MM.1S (cell line): Measurements from ENCODE around the gene KCNQ2.

Source experiments
- DNase-seq: peaks from one replicate; pipeline ENCODE4 v3.0.0-alpha.2; 2015
- H2AFZ ChIP-seq: fragments of 300-600 bp; sonication (generic); 2 replicates; pipeline ENCODE4 v1.6.0; 2016; ENCODE audit warnings: antibody characterized with exemption, low read length
- H3F3A ChIP-seq: fragments of 300-600 bp; sonication (generic); 2 replicates; pipeline ENCODE4 v1.6.1; 2016; ENCODE audit warnings: mild to moderate bottlenecking, antibody characterized with exemption, low read length, moderate library complexity, mixed read lengths; ENCODE audit not compliant: insufficient read depth
- H3K27ac ChIP-seq: fragments of 300-600 bp; sonication (generic); 2 replicates; pipeline ENCODE4 v1.5.1; 2016; ENCODE audit warnings: mild to moderate bottlenecking, low read length
- H3K27me3 ChIP-seq: fragments of 300-600 bp; sonication (generic); replicated peaks from 2 replicates; pipeline ENCODE4 v1.6.0; 2016; ENCODE audit warnings: low read length; ENCODE audit not compliant: insufficient read depth
- H3K36me3 ChIP-seq: fragments of 300-600 bp; sonication (generic); replicated peaks from 2 replicates; pipeline ENCODE4 v1.6.1; 2016; ENCODE audit warnings: mild to moderate bottlenecking, low read length, mixed read lengths; ENCODE audit not compliant: insufficient read depth
- H3K4me1 ChIP-seq: fragments of 300-600 bp; sonication (generic); 2 replicates; pipeline ENCODE4 v1.6.1; 2016; ENCODE audit warnings: low read length, mixed read lengths
- H3K4me2 ChIP-seq: fragments of 300-600 bp; sonication (generic); 2 replicates; pipeline ENCODE4 v1.6.0; 2016; ENCODE audit warnings: low read depth, low read length
- H3K4me3 ChIP-seq: fragments of 300-600 bp; sonication (generic); 2 replicates; pipeline ENCODE4 v1.5.1; 2016; ENCODE audit warnings: low read length, mixed read lengths
- H3K79me2 ChIP-seq: fragments of 300-600 bp; sonication (generic); 2 replicates; pipeline ENCODE4 v1.6.1; 2016; ENCODE audit warnings: mixed run types, low read length, mixed read lengths
- H3K9ac ChIP-seq: fragments of 300-600 bp; sonication (generic); 2 replicates; pipeline ENCODE4 v1.6.1; 2016; ENCODE audit warnings: low read length, mixed read lengths
- H3K9me2 ChIP-seq: fragments of 300-600 bp; sonication (generic); replicated peaks from 2 replicates; pipeline ENCODE4 v1.6.1; 2016; ENCODE audit warnings: mild to moderate bottlenecking, low read length, mixed read lengths; ENCODE audit not compliant: insufficient read depth
- H3K9me3 ChIP-seq: fragments of 300-600 bp; sonication (generic); replicated peaks from 2 replicates; pipeline ENCODE4 v1.6.1; 2016; ENCODE audit warnings: mild to moderate bottlenecking, low read length, mixed read lengths; ENCODE audit not compliant: insufficient read depth
- H4K20me1 ChIP-seq: fragments of 300-600 bp; sonication (generic); 2 replicates; pipeline ENCODE4 v1.6.1; 2016; ENCODE audit warnings: mild to moderate bottlenecking, low read length, moderate library complexity, mixed read lengths; ENCODE audit not compliant: insufficient read depth
- CTCF ChIP-seq: fragments of 300-600 bp; sonication (generic); IDR thresholded peaks from 2 replicates; pipeline ENCODE4 v1.5.1; 2016; ENCODE audit warnings: antibody characterized with exemption, low read length, mixed read lengths
- EZH2 ChIP-seq: fragments of 300-600 bp; sonication (generic); optimal IDR thresholded peaks from 2 replicates; pipeline ENCODE3; 2017; ENCODE audit warnings: low read depth, mild to moderate bottlenecking, antibody characterized with exemption, low read length, mixed read lengths
- EZH2phosphoT487 ChIP-seq: fragments of 300-600 bp; sonication (generic); IDR thresholded peaks from 2 replicates; pipeline ENCODE4 v1.6.1; 2018; ENCODE audit warnings: antibody characterized with exemption, low read length

Gene KCNQ2

GRCh38 chr20:63446216-63447024, 26.0 kb downstream of the KCNQ2 start:
- H3K9ac ChIP-seq: no peak overlapping the region
- peaks cover 68% of the 10 kb centered on the region for H3K27me3 ChIP-seq
- H3K4me3 ChIP-seq: no peak overlapping the region
- TF ChIP-seq EZH2 (no peak), EZH2phosphoT487 (no peak), CTCF (no peak)
- H3K4me2 ChIP-seq: no peak overlapping the region
- H3F3A ChIP-seq: no peaks in the 10 kb centered on the region
- H3K4me1 ChIP-seq: no peaks in the 10 kb centered on the region
- H2AFZ ChIP-seq: no peak overlapping the region
- no peaks in the 10 kb centered on the region for H3K9me3 ChIP-seq
- H3K9me2 ChIP-seq: no peaks in the 10 kb centered on the region
- no peak for DNase-seq
- H3K79me2 ChIP-seq: no peaks in the 10 kb centered on the region
- no peaks in the 10 kb centered on the region for H3K36me3 ChIP-seq
- no peaks in the 10 kb centered on the region for H4K20me1 ChIP-seq
- H3K27ac ChIP-seq: no peak overlapping the region

GRCh38 chr20:63445075-63445734, 27.2 kb downstream of the KCNQ2 start:
- no peaks in the 10 kb centered on the region for H3F3A ChIP-seq
- no peak for DNase-seq
- no peaks in the 10 kb centered on the region for H3K4me1 ChIP-seq
- H3K9ac ChIP-seq: no peak overlapping the region
- H2AFZ ChIP-seq: no peak overlapping the region
- H3K4me3 ChIP-seq: no peak overlapping the region
- H3K9me2 ChIP-seq: no peaks in the 10 kb centered on the region
- H3K27ac ChIP-seq: no peak overlapping the region
- no peaks in the 10 kb centered on the region for H3K36me3 ChIP-seq
- no peaks in the 10 kb centered on the region for H3K9me3 ChIP-seq
- H3K27me3 ChIP-seq: peaks cover 76% of the 10 kb centered on the region
- no peaks in the 10 kb centered on the region for H4K20me1 ChIP-seq
- TF ChIP-seq EZH2 (no peak), CTCF (no peak), EZH2phosphoT487 (no peak)
- no peaks in the 10 kb centered on the region for H3K79me2 ChIP-seq
- H3K4me2 ChIP-seq: no peak overlapping the region

GRCh38 chr20:63444548-63444947, 27.9 kb downstream of the KCNQ2 start:
- no peak overlapping the region for H3K9ac ChIP-seq
- H4K20me1 ChIP-seq: no peaks in the 10 kb centered on the region
- no peak overlapping the region for H3K27ac ChIP-seq
- H3K27me3 ChIP-seq: peaks cover 80% of the 10 kb centered on the region
- no peak overlapping the region for H3K4me2 ChIP-seq
- H3K9me2 ChIP-seq: no peaks in the 10 kb centered on the region
- DNase-seq: no peak
- no peaks in the 10 kb centered on the region for H3K79me2 ChIP-seq
- no peaks in the 10 kb centered on the region for H3K9me3 ChIP-seq
- H3K4me1 ChIP-seq: no peaks in the 10 kb centered on the region
- H3K4me3 ChIP-seq: no peak overlapping the region
- no peak overlapping the region for H2AFZ ChIP-seq
- TF ChIP-seq CTCF (no peak), EZH2 (no peak), EZH2phosphoT487 (no peak)
- H3F3A ChIP-seq: no peaks in the 10 kb centered on the region
- no peaks in the 10 kb centered on the region for H3K36me3 ChIP-seq
